Measurements from ENCODE around the gene SLC8A1. TPM values are rescaled to one million over a fixed set of nuclear protein-coding genes. Genes with fewer than 3 reads are reported as not detected.

Gene SLC8A1
- total and polyA plus RNA-seq, 2 of the 13 experiments (the other 11 are each of a cell fraction or from before 2014, with no cell fraction given): not detected

DNA sequence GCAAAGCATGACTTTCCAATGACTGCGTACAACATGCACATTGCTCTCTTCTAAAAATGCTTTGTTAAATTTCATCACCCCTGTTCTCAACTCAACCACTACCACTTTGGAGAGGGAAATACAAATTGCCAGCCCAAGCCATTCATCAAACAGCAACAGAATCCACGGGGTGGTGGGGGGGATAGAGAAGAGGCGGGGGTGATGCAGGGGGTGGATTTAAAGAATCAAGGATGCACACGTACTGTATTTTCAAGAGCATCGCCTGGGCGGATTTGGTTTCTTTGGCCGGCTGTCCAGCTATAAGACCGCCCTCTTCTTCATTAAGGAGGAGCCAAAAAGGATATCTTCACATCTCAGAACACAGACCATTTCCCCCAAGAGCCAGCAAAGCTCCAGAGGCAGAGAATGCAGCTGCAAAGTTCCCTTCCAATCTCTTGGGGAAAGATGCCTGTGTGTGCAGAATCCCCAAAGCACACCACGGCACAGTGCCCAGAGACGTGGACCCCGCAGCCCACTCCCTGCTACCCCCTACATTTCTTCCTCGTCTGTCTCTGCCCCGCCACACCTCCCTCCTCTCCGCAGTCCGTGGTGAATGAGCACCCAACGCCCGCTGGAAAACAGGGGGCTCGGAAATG, 977 bp downstream of the SLC8A1 start:
- Histone ChIP-seq H4K20me1 (ENCODE audit: insufficient read depth, low read length) (no peaks in the 10 kb centered on the region), H3K9ac (ENCODE audit: insufficient read depth, low read depth, low read length) (no peak overlapping the region), H3K4me3 (replicated peaks in 1 of 3; ENCODE audit: insufficient read depth in 1 of 3, low read depth in 2 of 3, low read length in 3 of 3) (no peak overlapping the region), H3K9me3 (ENCODE audit: low read length) (no peaks in the 10 kb centered on the region), H3K79me2 (ENCODE audit: insufficient read depth, low read length) (no peaks in the 10 kb centered on the region), H3K36me3 (replicated peaks in 1 of 2; ENCODE audit: control insufficient read depth in 1 of 2, insufficient read depth in 2 of 2, low read length in 2 of 2) (no peaks in the 10 kb centered on the region), H3K27me3 (ENCODE audit: control insufficient read depth in 1 of 2, insufficient read depth in 2 of 2, low read length in 2 of 2) (peaks cover 2 to 41% of the 10 kb centered on the region in 2 experiments; a peak in 4 of 5 replicates), H2AFZ (ENCODE audit: low read length) (no peak overlapping the region), H3K4me1 (ENCODE audit: insufficient read depth, low read length) (no peaks in the 10 kb centered on the region), H3K27ac (ENCODE audit: extremely low read length, insufficient read depth, low read length) (no peak overlapping the region), H3K4me2 (ENCODE audit: low read depth, low read length) (no peak overlapping the region)
- POLR2A ChIA-PET: no interaction called here
- 20% methylated on average over 18 of the region's 18 CpGs for WGBS (ENCODE audit: low lambda C conversion rate)
- no peak for DNase-seq (ENCODE audit: low spot score)
- CTCF ChIA-PET (ENCODE audit: low intra/inter-chr PET ratio, low total read pairs): no interaction called here
- in situ Hi-C loops (cut with HindIII; ENCODE audit: extremely low pct_ligation_motif_present, low pct_unique_long_range_greater_than_20kb) (no loop called here), intact Hi-C loops (cut with micrococcal nuclease; ENCODE audit: unreplicated experiment) (no loop called here)
- peak; percentile 15 for ATAC-seq
- BruUV-seq (replicated peaks): no TSS peak
- TF ChIP-seq ZNF230 (CRISPR knock-in tag; IDR thresholded peaks at IDR 0.05): no peak
- TF ChIP-seq BCL6 (CRISPR knock-in tag; IDR thresholded peaks at IDR 0.05): no peak
- TF ChIP-seq ZNF225 (CRISPR knock-in tag; IDR thresholded peaks at IDR 0.05): no peak
- TF ChIP-seq SATB2 (CRISPR knock-in tag; IDR thresholded peaks at IDR 0.05): no peak
- TF ChIP-seq ZFX (CRISPR knock-in tag; IDR thresholded peaks at IDR 0.05; ENCODE audit: low read depth): no peak
- no peak for TF ChIP-seq ZNF570 (CRISPR knock-in tag; IDR thresholded peaks at IDR 0.05; ENCODE audit: borderline replicate concordance)
- no peak for TF ChIP-seq REPIN1 (CRISPR knock-in tag; IDR thresholded peaks at IDR 0.05; ENCODE audit: borderline replicate concordance, low read depth)
- no peak for TF ChIP-seq HOXA7 (CRISPR knock-in tag; IDR thresholded peaks at IDR 0.05)
- no peak for TF ChIP-seq MTA1 (CRISPR knock-in tag; IDR thresholded peaks at IDR 0.05; ENCODE audit: borderline replicate concordance)
- TF ChIP-seq POLR2A (IDR thresholded peaks at IDR 0.05; ENCODE audit: insufficient read depth in 1 of 2, low read depth in 2 of 2, low read length in 2 of 2): no peak
- TF ChIP-seq, protein P1, sequence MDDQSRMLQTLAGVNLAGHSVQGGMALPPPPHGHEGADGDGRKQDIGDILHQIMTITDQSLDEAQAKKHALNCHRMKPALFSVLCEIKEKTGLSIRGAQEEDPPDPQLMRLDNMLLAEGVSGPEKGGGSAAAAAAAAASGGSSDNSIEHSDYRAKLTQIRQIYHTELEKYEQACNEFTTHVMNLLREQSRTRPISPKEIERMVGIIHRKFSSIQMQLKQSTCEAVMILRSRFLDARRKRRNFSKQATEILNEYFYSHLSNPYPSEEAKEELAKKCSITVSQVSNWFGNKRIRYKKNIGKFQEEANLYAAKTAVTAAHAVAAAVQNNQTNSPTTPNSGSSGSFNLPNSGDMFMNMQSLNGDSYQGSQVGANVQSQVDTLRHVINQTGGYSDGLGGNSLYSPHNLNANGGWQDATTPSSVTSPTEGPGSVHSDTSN (CRISPR knock-in tag; IDR thresholded peaks at IDR 0.05; ENCODE audit: borderline replicate concordance): no peak
- TF ChIP-seq, protein P2, sequence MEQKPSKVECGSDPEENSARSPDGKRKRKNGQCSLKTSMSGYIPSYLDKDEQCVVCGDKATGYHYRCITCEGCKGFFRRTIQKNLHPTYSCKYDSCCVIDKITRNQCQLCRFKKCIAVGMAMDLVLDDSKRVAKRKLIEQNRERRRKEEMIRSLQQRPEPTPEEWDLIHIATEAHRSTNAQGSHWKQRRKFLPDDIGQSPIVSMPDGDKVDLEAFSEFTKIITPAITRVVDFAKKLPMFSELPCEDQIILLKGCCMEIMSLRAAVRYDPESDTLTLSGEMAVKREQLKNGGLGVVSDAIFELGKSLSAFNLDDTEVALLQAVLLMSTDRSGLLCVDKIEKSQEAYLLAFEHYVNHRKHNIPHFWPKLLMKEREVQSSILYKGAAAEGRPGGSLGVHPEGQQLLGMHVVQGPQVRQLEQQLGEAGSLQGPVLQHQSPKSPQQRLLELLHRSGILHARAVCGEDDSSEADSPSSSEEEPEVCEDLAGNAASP (CRISPR knock-in tag; IDR thresholded peaks at IDR 0.05; ENCODE audit: borderline replicate concordance): no peak
- FAIRE-seq: no peak
